ENCODE data around the gene COL13A1. TPM values are rescaled to one million over a fixed set of nuclear protein-coding genes. Genes with fewer than 3 reads are reported as not detected.

Gene COL13A1
- total and polyA plus RNA-seq, 2 donors: 0.19 to 0.96 TPM

DNA sequence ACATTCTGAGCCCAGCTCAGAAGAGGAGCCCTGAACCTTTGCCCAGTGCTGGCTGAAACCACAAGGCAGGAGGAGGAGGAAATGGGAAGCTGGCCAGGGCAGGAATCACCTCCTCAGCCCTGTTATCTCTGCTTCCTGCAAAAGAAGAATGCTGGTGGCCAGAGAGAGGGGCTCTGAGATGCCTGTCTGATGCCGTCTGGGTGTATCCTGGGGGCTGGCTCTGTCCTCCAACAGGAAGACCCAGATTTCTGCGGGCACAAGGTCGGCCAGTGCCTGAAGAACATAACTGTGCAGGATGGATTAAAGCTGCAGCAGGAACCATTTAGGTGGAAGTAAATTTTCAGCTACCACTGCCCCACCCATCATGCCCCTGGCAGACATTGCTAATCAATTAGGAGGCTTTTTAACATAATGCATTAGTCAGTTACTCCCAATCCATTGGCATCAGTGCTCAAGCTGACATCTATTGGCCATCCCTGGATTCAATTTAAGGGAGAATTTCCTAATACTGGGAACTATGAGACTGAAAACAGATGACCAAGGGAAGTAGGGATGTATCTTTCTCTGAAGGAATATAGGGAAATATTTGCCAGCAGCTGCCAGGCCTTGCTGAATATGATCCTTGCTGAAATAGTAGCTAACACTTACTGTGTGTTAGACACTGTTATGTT, 67.7 kb downstream of the COL13A1 start:
- Histone ChIP-seq H3K27ac (ENCODE audit: low read depth in 1 of 2, low read length in 1 of 2) (no peak overlapping the region), H3K27me3 (ENCODE audit: control insufficient read depth in 2 of 2, insufficient read depth in 1 of 2, low read length in 1 of 2) (peaks cover 0 to 52% of the 10 kb centered on the region in 2 donors), H3K4me3 (ENCODE audit: low read length in 2 of 2) (no peak overlapping the region), H3K9me3 (ENCODE audit: control insufficient read depth in 2 of 2, insufficient read depth in 1 of 2, low read length in 1 of 2) (no peaks in the 10 kb centered on the region), H3K4me1 (ENCODE audit: control insufficient read depth in 2 of 2, insufficient read depth in 2 of 2, low read length in 2 of 2) (peaks cover 0 to 10% of the 10 kb centered on the region in 2 donors), H3K36me3 (ENCODE audit: control insufficient read depth in 2 of 2, insufficient read depth in 2 of 2, low read length in 1 of 2) (no peaks in the 10 kb centered on the region)
- WGBS: 67% methylated on average over 3 of the region's 3 CpGs
- DNase-seq (ENCODE audit: low read depth in 6 of 9, low spot score in 9 of 9): no peak

DNA sequence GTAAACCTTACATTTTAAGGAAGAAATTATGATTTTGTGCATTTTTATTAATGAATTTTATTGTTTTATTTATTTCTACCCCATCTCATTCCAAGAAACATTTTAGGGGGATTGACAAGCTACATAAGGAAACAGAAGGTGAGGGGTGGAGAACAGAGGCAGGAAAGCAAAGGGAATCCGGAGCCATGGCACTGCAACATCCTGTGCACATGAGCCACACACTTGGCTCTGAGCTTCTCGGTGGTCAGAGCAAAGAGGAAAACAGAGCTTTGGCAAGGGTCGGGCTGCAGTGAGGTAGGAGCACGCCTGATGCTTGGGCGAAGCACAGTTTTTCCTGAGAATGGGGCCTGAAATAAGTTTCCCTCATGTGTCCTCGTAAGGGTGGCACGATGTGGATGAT, 68.9 kb downstream of the COL13A1 start:
- DNase-seq (ENCODE audit: low read depth in 6 of 9, low spot score in 9 of 9): no peak
- H3K27me3 ChIP-seq (ENCODE audit: control insufficient read depth in 2 of 2, insufficient read depth in 1 of 2, low read length in 1 of 2): peaks cover 0 to 49% of the 10 kb centered on the region in 2 donors
- no peak overlapping the region for H3K4me3 ChIP-seq (ENCODE audit: low read length in 2 of 2)
- no peak overlapping the region for H3K27ac ChIP-seq (ENCODE audit: low read depth in 1 of 2, low read length in 1 of 2)
- H3K9me3 ChIP-seq (ENCODE audit: control insufficient read depth in 2 of 2, insufficient read depth in 1 of 2, low read length in 1 of 2): no peaks in the 10 kb centered on the region
- H3K4me1 ChIP-seq (ENCODE audit: control insufficient read depth in 2 of 2, insufficient read depth in 2 of 2, low read length in 2 of 2): peaks cover 0 to 10% of the 10 kb centered on the region in 2 donors
- no peaks in the 10 kb centered on the region for H3K36me3 ChIP-seq (ENCODE audit: control insufficient read depth in 2 of 2, insufficient read depth in 2 of 2, low read length in 1 of 2)
- whole genome bisulfite sequencing: 93% methylated on average over 7 of the region's 7 CpGs

DNA sequence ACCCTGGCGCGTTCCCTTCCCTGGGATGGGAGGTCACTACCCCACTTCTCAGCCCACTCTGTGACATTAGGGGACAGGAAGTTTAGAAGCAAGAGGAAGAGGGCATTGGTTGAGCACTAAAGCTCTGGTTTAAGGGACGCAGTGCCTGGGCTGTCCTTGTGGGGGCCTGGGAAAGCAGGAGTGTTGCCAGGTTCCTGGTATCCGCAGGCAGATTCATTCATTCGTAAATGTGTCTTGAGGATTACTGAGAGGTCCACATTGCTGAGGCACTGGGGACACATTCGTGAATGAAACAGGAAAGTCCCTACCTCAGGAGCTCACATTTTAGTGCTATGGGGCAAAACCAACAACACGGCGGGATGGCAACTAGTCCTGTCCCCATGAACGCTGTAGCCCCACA, 69.4 kb downstream of the COL13A1 start:
- no peak overlapping the region for H3K4me3 ChIP-seq (ENCODE audit: low read length in 2 of 2)
- no peak overlapping the region for H3K27ac ChIP-seq (ENCODE audit: low read depth in 1 of 2, low read length in 1 of 2)
- peaks cover 0 to 10% of the 10 kb centered on the region in 2 donors for H3K4me1 ChIP-seq (ENCODE audit: control insufficient read depth in 2 of 2, insufficient read depth in 2 of 2, low read length in 2 of 2)
- H3K36me3 ChIP-seq (ENCODE audit: control insufficient read depth in 2 of 2, insufficient read depth in 2 of 2, low read length in 1 of 2): no peaks in the 10 kb centered on the region
- H3K9me3 ChIP-seq (ENCODE audit: control insufficient read depth in 2 of 2, insufficient read depth in 1 of 2, low read length in 1 of 2): no peaks in the 10 kb centered on the region
- peaks cover 0 to 48% of the 10 kb centered on the region in 2 donors for H3K27me3 ChIP-seq (ENCODE audit: control insufficient read depth in 2 of 2, insufficient read depth in 1 of 2, low read length in 1 of 2)
- WGBS: 92% methylated on average over 9 of the region's 9 CpGs
- DNase-seq (ENCODE audit: low read depth in 6 of 9, low spot score in 9 of 9): no peak

DNA sequence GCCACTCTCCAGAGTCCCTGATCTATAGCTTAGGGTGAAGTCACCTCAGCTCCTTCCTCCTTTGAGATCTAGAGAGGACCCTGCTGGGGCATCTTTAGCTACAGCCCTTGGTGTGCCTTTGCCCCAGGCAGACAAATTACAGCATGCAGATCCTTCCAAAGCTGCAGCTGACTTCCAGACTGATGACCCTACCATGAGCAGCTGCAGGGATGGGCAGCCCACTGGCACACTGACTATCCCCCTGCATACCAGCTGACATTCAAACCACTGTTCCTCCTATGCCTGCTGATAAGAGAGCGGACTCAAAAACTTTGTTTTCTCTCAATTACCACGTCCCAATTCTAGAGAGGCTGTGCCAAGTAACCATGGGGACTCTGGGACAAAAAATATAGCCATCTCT, 70.6 kb downstream of the COL13A1 start:
- Histone ChIP-seq H3K27ac (ENCODE audit: low read depth in 1 of 2, low read length in 1 of 2) (no peak overlapping the region), H3K27me3 (ENCODE audit: control insufficient read depth in 2 of 2, insufficient read depth in 1 of 2, low read length in 1 of 2) (peaks cover 0 to 40% of the 10 kb centered on the region in 2 donors), H3K9me3 (ENCODE audit: control insufficient read depth in 2 of 2, insufficient read depth in 1 of 2, low read length in 1 of 2) (no peaks in the 10 kb centered on the region), H3K4me1 (ENCODE audit: control insufficient read depth in 2 of 2, insufficient read depth in 2 of 2, low read length in 2 of 2) (peaks cover 0 to 5% of the 10 kb centered on the region in 2 donors), H3K36me3 (ENCODE audit: control insufficient read depth in 2 of 2, insufficient read depth in 2 of 2, low read length in 1 of 2) (no peaks in the 10 kb centered on the region), H3K4me3 (ENCODE audit: low read length in 2 of 2) (no peak overlapping the region)
- 89% methylated on average over 2 of the region's 2 CpGs for WGBS
- no peak for DNase-seq (ENCODE audit: low read depth in 6 of 9, low spot score in 9 of 9)

DNA sequence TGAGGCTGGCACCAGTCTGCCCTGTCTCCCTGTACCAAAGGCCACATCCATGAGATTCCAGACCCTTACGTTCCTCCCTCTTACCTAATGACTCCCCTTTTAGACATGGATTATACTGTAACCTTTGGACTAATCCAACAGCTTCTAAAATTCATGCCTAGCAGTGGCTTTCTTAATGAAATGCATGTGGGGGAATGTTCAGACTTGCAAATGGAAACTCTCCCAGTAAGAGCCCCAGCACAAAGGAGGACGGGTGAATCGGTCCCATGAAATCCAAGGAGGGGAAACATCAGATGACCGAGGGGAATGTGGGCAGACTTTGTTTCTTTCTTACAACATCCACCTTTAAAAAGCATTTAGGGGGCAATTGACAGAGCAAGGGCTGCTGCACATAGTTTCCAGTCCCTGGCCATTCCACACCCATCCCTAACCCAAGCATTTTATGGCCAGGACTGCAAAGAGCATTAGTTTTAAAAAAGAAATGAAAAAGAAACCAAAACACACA, 71.5 kb downstream of the COL13A1 start:
- H3K4me3 ChIP-seq (ENCODE audit: low read length in 2 of 2): no peak overlapping the region
- 90% methylated on average over 4 of the region's 4 CpGs for WGBS
- H3K36me3 ChIP-seq (ENCODE audit: control insufficient read depth in 2 of 2, insufficient read depth in 2 of 2, low read length in 1 of 2): no peaks in the 10 kb centered on the region
- H3K9me3 ChIP-seq (ENCODE audit: control insufficient read depth in 2 of 2, insufficient read depth in 1 of 2, low read length in 1 of 2): no peaks in the 10 kb centered on the region
- peaks cover 0 to 5% of the 10 kb centered on the region in 2 donors for H3K4me1 ChIP-seq (ENCODE audit: control insufficient read depth in 2 of 2, insufficient read depth in 2 of 2, low read length in 2 of 2)
- peaks cover 0 to 37% of the 10 kb centered on the region in 2 donors for H3K27me3 ChIP-seq (ENCODE audit: control insufficient read depth in 2 of 2, insufficient read depth in 1 of 2, low read length in 1 of 2)
- H3K27ac ChIP-seq (ENCODE audit: low read depth in 1 of 2, low read length in 1 of 2): no peak overlapping the region
- DNase-seq (ENCODE audit: low read depth in 6 of 9, low spot score in 9 of 9): no peak

DNA sequence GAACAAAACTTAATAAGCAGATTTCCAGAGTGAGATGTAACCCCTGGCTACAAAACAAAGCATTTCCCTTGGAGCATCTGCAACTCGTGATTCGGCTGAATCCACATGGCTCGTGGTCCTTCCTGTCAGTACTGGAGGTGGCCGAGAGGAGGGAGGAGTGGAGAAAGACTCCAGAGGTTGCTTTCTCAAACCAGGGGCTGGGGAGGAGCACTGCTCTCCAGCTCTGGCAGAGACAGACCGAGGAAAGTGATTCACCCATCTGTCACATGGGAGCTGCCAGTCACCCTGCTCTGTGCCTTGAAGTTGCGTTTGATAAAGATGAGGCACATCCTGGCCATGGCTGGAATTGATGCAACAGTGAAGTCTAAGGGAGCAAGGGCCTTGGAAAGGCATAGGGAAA, 72.7 kb downstream of the COL13A1 start:
- Histone ChIP-seq H3K27ac (ENCODE audit: low read depth in 1 of 2, low read length in 1 of 2) (no peak overlapping the region), H3K4me1 (ENCODE audit: control insufficient read depth in 2 of 2, insufficient read depth in 2 of 2, low read length in 2 of 2) (peaks cover 0 to 5% of the 10 kb centered on the region in 2 donors)
- 75% methylated on average over 6 of the region's 6 CpGs for WGBS

DNA sequence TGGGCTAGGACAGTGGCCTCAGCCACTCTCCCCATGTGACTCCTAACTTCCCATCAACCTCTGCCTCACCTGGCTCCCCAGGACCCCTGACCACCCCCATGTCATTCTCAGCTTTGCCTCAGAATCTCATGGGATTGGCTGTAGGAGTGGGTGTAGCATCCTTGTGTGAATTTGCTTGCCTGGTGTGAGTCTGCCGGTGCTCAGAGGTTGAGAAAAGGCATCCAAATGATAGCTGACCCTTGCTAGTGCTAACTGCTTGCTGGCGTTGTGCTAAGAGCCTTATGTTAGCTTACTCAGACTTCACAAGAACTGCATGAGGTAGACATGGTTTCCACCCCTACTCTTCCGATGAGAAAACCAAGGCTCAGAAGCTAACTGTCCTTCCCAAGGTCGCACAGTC, 74.2 kb downstream of the COL13A1 start:
- Histone ChIP-seq H3K36me3 (ENCODE audit: control insufficient read depth in 2 of 2, insufficient read depth in 2 of 2, low read length in 1 of 2) (no peaks in the 10 kb centered on the region), H3K4me3 (ENCODE audit: low read length in 2 of 2) (no peak overlapping the region), H3K4me1 (ENCODE audit: control insufficient read depth in 2 of 2, insufficient read depth in 2 of 2, low read length in 2 of 2) (peaks cover 0 to 5% of the 10 kb centered on the region in 2 donors), H3K9me3 (ENCODE audit: control insufficient read depth in 2 of 2, insufficient read depth in 1 of 2, low read length in 1 of 2) (no peaks in the 10 kb centered on the region), H3K27ac (ENCODE audit: low read depth in 1 of 2, low read length in 1 of 2) (no peak overlapping the region), H3K27me3 (ENCODE audit: control insufficient read depth in 2 of 2, insufficient read depth in 1 of 2, low read length in 1 of 2) (peaks cover 0 to 49% of the 10 kb centered on the region in 2 donors)
- WGBS: 92% methylated on average over 4 of the region's 4 CpGs
- no peak for DNase-seq (ENCODE audit: low read depth in 6 of 9, low spot score in 9 of 9)

More for the DNA sequence above, 72.7 kb downstream of the COL13A1 start:
- Histone ChIP-seq H3K4me3 (ENCODE audit: low read length in 2 of 2) (no peak overlapping the region), H3K27me3 (ENCODE audit: control insufficient read depth in 2 of 2, insufficient read depth in 1 of 2, low read length in 1 of 2) (peaks cover 0 to 38% of the 10 kb centered on the region in 2 donors), H3K9me3 (ENCODE audit: control insufficient read depth in 2 of 2, insufficient read depth in 1 of 2, low read length in 1 of 2) (no peaks in the 10 kb centered on the region), H3K36me3 (ENCODE audit: control insufficient read depth in 2 of 2, insufficient read depth in 2 of 2, low read length in 1 of 2) (no peaks in the 10 kb centered on the region)
- no peak for DNase-seq (ENCODE audit: low read depth in 6 of 9, low spot score in 9 of 9)

DNA sequence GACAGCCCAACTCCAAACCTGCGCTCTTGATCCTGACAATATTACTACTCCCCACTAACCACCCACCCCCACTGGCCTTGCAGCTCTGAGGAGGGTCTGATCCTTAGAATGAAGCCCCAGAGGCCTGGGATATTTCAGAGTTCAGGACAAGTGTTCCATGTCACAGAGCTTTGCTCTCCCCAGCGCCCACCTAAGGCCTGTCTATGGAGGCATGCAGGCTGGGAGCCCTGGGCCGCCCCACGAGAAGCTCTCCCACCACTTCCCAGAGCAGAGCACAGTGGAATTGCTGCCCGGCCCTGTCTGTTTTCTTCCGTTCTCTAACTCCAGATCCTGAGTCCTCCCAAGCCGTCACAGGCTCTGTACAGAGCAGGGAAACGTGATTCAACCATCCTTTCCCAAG, 74.6 kb downstream of the COL13A1 start:
- peaks cover 0 to 49% of the 10 kb centered on the region in 2 donors for H3K27me3 ChIP-seq (ENCODE audit: control insufficient read depth in 2 of 2, insufficient read depth in 1 of 2, low read length in 1 of 2)
- H3K4me1 ChIP-seq (ENCODE audit: control insufficient read depth in 2 of 2, insufficient read depth in 2 of 2, low read length in 2 of 2): peaks cover 0 to 5% of the 10 kb centered on the region in 2 donors
- DNase-seq (ENCODE audit: low read depth in 6 of 9, low spot score in 9 of 9): no peak
- no peaks in the 10 kb centered on the region for H3K36me3 ChIP-seq (ENCODE audit: control insufficient read depth in 2 of 2, insufficient read depth in 2 of 2, low read length in 1 of 2)
- no peaks in the 10 kb centered on the region for H3K9me3 ChIP-seq (ENCODE audit: control insufficient read depth in 2 of 2, insufficient read depth in 1 of 2, low read length in 1 of 2)
- H3K27ac ChIP-seq (ENCODE audit: low read depth in 1 of 2, low read length in 1 of 2): no peak overlapping the region
- H3K4me3 ChIP-seq (ENCODE audit: low read length in 2 of 2): no peak overlapping the region
- WGBS: 97% methylated on average over 8 of the region's 8 CpGs

DNA sequence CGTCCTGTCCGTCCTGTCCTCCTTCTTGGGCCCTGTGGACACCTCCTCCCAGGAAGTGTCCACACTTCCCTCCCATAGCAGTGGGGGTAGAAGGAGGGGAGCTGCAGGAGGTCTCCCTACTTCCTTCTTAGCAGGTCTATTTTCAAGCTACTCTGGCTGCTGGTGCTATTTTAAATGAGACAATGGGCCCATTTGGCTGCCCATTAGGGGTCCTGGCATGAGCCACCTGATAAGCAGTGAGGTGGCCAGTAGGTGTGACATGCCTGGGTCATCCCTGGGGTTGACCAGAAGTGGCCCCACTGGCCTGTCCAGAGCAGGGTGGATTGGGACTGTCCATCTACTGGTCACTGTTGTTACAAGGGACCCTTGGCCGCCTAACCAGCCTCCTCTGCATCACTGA, 75.2 kb downstream of the COL13A1 start:
- peaks cover 0 to 5% of the 10 kb centered on the region in 2 donors for H3K4me1 ChIP-seq (ENCODE audit: control insufficient read depth in 2 of 2, insufficient read depth in 2 of 2, low read length in 2 of 2)
- H3K9me3 ChIP-seq (ENCODE audit: control insufficient read depth in 2 of 2, insufficient read depth in 1 of 2, low read length in 1 of 2): no peaks in the 10 kb centered on the region
- H3K27ac ChIP-seq (ENCODE audit: low read depth in 1 of 2, low read length in 1 of 2): no peak overlapping the region
- WGBS: 93% methylated on average over 3 of the region's 3 CpGs
- H3K4me3 ChIP-seq (ENCODE audit: low read length in 2 of 2): no peak overlapping the region
- H3K36me3 ChIP-seq (ENCODE audit: control insufficient read depth in 2 of 2, insufficient read depth in 2 of 2, low read length in 1 of 2): no peaks in the 10 kb centered on the region
- no peak for DNase-seq (ENCODE audit: low read depth in 6 of 9, low spot score in 9 of 9)
- H3K27me3 ChIP-seq (ENCODE audit: control insufficient read depth in 2 of 2, insufficient read depth in 1 of 2, low read length in 1 of 2): peaks cover 0 to 52% of the 10 kb centered on the region in 2 donors

Data from thymus (tissue), 11 donors.